COR-L47 (cell line): ENCODE measurements around the gene TSR3.
A peak's percentile ranks its signal among the peaks of the same experiment; 100 is the strongest.

Source experiments
- DNase-seq: peaks from one replicate; lab custom pipeline; 2025; lab: John Stamatoyannopoulos, UW

Gene TSR3

DNA sequence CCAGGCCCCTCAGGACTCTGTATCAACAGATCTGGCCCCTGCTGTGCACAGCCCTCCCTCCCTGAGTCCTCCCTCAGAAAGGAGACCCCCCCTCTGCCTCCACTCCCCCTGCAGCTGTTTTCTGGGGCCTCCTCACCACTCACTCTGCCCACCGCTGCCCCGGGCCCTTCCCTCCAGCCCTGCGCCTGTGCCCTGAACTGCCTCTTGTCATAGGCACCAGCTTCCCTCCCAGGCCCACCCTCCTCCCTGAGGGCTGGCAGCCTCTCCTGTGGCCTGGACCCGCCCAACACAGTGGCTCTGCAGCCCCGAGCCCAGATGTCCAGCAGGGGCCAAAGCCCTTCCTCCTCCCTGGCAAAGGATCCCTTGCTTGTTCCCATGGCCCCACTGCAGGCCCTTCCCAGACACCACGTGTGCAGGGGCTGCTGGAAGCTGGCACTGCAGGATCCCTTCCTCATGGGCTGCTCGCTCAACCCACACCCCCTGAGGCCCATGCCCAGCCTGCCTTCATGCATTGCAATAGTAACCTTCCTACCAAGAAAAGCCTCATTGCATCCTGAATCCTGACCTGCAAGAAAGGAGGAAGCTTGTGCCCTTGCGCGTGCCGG, 25.8 kb upstream of the TSR3 start:
- no peak for DNase-seq

DNA sequence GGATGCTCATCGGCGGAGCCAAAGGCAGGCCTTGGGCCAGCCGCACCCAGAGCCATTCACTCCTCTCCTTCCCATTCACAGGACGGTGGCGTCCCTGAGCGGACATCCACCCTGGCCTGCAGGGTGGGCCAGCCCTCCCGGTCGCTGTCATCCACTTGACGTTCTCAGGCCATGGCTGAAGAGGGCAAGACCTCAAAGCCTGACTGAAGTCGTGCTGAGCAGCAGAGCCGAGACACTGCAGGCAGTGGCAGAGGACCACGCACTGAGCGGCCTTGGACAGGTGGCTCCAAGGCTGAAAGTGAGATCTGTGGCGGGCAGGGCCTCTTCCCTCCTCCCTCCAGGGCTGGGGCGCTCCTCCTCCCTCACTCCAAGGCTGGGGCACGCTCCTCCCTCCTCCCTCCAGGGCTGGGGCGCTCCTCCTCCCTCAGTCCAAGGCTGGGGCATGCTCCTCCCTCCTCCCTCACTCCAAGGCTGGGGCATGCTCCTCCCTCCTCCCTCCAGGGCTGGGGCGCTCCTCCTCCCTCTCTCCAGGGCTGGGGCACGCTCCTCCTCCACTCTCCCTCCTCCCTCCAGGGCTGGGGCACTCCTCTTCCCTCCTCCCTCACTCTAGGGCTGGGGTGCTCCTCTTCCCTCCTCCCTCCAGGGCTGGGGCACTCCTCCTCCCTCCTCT, 24.2 kb upstream of the TSR3 start:
- DNase-seq = no peak

DNA sequence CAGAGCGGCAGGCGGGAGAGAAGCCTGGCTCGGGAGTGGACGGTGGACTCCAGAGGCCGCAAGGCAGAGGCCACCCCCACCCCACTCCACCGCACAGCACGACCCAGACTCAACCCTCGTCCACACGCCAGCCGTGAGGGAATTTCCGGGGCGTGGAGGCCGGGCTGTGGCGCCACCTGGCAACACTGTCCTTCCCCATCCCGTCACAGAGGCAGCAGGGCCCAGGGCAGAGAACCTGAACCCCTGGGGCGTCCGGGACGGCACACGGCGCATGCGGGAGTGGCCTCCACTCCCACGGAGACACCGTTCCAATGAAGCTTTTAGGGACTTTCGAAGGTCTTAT, 23.6 kb upstream of the TSR3 start:
- no peak for DNase-seq

DNA sequence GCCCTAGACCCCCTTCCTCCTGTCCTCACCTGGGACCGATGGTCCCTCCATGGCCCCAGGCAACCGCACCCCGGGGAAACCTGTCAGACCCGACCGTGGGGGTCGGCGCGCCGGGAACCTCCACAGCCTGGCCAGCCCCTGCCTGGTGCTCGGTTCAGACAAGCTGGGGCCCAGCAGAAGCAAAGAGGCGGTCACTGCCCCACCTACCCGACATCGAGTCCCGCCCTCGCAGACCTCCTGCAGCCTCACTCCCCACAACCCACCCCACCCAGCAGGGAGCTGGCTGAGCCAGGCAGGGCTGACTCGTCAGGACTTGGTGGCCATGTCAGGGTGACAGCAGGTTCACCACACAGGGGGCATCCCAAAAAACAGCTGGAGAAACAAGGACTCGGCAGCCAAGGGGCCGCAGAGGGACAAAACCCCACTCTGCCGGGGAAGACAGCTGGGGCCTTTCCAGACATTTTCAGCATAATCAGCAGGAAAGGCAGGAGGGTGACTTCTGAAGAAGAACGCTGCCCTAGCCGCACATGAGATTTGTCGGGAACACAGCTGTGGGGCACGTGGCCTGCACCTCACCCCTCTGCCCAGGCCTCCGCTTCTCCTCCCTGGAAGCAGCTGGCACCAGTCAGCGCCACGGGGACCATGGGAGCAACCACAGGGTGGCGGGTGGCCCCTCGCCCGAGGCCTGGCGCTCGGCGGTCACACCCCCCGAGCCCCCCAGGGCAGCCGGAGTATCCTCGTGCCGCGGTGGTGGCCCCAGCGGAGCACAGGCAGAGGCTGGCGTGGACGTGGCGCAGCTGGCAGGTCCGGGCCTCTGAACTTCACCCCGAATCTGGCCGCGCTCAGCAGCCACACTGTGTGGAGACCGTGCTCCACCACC, 23.0 kb upstream of the TSR3 start:
- DNase-seq = no peak

DNA sequence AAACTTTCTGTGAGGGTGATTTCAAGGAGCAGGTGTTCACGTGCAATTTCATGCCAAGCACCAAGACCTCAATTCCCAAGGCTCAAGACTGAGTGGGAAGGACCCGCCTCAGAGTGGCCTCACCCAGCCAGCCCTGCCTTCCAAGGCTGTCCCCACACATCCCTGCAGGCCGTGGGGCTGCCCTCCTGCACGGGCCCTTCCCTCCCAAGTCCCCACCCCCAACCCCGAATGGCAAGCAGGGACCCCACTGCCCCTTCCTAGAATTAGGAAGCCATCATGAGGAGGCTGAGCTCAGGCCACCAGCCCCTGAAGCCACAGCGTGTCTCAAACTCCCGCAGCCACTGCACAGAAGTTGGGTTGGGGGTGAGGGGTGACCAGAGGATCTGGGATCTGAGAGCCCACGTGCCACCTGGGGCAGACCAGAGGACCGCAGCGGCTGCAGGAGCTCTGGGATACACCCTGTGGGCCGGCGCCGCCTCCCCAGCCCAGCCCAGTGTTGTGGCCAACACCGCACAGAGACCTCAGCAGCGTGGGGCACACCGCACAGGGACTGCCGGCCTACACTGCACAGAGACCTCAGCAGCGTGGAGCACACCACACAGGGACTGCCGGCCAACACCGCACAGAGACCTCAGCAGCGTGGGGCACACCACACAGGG, 20.7 kb upstream of the TSR3 start:
- no peak for DNase-seq

DNA sequence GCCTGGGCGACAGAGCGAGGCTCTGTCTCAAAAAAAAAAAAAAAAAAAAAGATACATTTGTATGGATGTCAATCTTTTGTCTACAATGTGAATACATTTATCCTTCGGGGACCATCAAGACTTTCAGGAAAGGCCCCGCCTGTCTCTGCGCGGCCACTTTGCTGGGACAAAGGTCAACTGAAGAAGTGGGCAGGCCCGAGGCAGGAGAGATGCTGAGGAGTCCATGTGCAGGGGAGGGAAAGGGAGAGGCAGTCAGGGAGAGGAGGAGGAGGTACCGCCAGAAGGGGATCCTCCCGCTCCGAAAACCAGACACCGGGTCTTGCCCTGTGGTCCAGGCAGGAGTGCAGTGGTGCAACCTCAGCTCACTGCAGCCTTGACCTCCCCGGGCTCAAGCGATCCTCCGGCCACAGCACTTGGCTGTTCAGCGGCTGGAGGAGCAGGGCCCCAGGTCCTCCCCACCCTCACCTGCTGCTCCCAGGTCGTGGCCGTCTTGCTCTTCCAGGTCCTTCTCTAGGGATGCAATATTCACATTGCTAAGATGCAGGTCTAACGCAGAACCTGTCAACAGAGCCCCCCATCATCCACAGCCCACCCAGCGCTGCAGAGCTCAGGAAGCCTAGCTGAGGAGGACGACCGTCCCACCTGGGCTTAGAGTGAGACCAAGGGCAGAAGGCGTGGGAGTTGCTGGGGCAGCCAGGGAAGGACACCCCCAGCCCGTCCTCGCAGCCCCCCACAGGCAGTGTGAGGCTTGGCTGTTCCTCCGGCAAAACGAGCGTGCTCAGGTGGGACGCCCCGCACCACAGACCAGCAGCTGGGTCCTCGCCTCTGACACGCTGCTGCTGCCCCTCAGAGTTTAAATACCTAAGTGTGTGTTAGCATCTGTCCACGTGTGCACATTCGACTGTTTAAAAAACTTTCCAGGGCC, 19.6 kb upstream of the TSR3 start:
- no peak for DNase-seq

DNA sequence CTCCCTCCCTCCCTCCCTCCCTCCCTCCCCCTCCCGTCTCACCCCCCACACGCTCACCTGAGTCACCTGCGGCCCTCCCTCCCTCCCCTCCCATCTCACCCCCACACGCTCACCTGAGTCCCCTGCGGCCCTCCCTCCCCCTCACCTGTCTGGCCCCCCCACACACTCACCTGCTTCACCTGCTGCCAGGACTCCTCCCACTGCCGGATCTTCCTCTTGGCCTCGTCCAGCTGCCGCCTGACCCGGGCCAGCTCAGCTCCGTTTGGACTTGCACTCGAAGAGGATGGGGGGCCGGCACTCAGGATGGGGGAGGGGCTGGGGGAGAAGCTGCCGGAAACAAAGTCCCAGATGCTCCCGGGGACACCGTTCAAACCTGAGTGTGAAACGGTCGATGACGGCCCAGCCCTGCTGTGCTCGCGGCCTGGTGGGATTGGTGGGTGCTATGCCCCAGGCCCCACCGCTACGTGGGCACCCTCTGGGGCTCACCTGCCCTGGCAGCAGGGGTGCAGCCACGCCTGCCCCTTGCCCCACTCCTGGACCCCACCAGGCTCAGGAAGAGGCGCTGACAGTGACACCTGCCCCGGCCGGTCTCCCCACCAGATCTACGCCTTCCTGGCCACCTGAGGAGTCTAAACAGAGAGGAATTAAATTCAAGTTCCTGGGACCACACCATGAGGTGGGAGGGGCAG, 16.0 kb upstream of the TSR3 start:
- DNase-seq = peak; percentile 46

DNA sequence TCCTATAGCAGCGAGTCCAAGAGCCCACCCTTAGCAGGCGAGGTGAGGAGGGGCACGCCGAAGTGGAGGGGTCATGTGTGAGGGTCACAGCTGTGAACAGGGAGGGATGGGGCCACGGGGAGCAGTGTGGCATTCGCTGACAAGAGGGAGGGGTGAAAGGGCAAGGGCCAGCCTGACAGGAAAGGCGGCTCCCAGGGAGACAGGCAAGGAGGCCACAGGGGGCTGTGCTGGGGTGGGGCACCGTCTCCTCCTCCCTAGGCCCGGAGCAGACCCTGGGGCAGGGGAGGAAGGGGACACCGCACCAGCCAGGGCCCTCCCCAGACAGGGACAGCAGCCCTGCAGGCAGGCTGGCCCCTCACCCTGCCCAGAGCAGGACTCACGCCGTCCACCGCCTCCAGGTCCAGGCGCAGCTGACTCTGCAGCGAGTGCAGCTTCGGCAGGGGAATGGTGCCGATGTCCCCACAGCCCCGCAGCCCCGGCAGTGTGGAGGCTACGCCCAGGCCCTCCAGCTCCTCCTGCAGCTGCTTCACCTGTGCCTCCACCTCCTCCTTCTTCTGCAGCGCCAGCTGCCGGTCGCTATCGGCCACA, 15.1 kb upstream of the TSR3 start:
- DNase-seq = no peak

DNA sequence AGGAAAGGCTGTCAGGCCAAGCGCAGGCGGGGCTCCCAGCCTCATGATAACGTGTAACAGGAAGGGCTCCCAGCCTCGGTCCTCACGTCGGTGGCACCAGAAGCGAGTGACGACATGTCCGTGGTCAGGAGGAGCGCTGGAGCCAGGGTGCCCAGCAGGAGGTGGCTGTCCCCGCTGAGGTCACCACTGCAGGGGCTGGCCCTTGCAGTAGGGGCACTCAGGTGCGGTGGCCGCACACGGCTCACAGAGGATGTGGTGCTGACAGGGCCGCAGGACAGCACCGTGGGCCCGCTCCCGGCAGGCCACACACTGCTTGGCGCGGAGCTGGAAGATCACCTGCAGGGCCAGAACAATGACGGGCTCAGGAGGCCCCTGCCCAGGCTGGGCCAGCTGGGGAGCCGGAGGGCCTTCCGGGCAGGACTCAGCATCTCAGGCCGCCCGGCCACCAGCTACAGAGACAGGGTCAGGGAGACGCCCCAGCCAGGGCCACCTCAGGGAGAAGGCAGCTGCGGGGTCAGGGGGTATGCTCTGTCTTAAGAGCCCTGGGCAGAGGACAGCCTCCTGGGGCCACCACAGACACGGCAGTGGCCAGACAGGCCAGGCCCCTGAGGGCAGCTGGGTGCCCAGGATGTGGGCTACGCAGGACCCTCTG, 14.5 kb upstream of the TSR3 start:
- no peak for DNase-seq

DNA sequence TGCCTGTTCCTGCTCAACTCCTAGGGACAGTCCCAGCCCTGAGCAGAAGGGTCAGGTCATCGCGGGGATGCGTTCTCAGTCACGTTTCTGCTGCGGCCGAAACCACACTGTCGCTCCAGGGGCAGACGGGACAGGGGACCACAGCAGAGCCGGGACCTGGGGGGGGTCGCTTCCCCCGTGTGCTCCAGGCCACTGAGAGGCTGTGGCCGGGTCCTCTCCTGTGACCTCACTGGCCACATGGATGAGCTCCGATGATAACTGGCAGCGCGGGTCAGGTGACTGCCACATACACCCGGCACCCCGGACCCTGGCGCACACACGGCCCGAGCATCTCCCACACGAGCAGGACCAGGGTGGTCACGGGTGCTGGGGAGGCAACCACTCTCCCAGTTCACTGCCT, 12.8 kb upstream of the TSR3 start:
- no peak for DNase-seq

DNA sequence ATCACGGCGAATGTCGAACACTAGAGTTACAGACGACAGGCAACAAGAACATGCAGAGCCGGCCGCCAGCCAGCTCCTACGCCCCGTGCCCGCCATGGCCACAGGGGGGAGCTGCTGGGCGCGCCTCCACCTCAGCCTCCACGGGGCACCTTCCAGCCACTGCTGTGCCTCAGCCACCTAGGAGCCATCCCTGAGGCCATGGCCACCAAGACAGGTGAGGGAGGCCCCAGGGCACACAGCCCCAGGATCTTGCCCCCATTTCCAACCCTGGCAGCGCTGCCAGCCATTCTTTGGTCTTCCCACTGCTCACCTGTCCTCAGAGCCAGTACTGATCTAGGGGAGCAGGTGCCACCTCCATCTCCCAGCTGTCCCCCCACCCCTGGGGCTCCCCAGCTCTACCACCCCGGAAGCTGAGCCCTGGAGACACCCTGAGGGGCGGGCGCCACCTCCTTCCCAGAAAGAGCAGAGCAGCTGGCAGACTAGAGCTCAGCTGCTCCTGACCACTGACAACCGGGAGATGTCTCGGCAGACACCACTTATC, 11.9 kb upstream of the TSR3 start:
- peak; percentile 57 for DNase-seq

DNA sequence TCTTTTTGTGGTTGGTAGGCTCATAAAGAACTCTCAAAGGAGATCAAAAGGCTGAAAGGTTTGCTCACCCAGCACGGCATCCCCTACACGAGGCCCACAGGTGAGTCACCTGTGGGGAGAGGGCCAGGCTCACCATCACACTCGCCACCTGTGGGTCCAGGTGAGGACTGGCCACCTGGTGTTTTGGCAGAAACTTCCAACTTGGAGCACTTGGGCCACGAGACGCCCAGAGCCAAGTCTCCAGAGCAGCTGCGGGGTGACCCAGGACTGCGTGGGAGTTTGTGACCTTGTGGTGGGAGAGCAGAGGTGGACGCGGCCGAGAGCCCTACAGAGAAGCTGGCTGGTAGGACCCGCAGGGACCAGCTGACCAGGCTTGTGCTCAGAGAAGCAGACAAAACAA, 11.1 kb upstream of the TSR3 start:
- no peak for DNase-seq

DNA sequence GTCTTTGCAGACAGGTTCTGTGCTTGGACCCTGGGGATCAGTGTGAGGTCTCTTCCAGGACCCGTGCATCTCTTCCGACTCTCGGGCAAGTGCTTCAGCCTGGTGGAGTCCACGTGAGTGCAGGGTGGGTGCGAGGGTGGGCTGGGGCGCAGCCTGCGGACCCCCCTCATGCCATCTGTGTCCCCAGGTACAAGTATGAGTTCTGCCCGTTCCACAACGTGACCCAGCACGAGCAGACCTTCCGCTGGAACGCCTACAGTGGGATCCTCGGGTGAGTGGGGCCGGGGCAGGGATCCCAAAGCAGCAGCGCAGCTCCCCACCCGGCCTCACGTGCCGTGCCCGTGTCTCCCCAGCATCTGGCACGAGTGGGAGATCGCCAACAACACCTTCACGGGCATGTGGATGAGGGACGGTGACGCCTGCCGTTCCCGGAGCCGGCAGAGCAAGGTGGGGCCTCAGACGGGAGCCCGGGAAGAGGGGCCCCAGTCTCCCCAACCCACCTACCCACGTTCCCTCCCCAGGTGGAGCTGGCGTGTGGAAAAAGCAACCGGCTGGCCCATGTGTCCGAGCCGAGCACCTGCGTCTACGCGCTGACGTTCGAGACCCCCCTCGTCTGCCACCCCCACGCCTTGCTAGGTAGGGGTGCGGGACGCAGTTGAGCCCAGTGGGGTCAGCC, 10.1 kb upstream of the TSR3 start:
- DNase-seq = no peak

DNA sequence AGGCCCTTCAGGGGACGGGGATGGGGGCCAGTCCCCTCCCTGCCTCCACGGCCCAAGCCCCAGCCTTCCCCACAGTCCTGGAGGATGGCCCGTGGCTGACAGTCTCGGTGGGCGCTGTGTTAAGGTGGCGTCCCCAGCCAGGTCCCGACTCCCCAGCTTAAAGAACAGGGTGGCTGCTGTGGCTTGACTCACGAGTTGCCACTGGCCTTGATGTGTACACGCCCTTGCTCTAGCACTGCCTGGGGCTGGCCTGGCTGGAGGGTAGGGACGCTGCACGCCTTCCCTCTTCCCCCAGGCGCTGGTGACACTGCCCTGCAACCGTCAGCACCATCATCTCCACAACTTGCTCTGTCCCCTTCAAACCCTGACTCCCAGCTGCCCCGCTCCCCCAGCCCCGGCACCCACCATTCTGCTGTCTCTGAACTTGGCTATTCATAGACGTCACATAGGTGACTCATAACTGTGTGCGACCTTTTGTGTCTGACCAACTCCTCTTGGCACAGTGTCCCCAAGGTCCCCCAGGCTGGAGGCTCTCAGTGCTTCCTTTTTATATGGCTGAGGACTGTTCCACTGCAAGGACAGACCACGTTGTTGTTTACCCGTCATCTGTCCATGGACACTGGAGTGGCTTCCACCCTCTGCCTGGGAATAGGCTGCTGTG, 6.4 kb upstream of the TSR3 start:
- DNase-seq = no peak

DNA sequence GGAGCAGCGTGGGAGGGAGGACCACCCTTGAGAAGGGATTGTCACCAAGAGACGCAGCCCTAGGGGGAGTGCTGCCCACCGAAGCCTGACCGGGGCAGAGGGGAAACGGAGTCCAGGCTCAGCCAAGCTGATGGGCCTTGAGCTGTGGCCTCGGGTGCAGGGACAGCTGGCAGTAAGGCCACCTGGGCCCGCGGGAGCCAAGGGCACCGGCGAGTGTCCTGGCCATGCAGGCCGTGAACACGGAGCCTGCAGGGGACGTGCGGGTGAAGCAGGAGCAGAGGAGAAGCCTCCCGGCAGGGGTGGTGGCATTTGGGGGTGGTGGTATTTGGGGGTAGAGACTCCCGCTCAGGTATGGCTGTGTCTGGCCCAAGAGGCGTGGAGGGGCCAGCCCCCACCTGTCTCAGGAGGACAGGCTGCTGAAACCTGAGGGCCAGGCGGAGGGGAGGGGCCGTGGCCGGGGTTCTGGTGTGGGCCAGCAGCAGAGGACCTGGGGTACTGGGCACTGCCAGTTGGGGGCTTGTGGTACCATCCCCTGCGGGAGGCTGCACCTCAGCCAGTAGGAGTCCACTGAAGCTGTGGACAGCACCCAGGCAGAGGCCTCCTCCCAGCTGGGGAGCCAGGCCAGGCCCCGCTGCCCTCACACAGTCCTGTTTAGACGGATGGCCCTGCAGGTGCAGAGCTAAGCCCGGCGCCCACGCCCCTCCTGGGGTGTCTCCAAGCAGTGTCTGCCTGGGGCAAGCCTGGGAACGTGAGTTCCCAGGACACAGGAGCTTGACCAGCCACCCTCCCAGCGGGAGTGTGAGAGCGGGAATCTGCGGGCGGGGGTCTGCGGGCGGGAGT, 4.6 kb upstream of the TSR3 start:
- DNase-seq = no peak

DNA sequence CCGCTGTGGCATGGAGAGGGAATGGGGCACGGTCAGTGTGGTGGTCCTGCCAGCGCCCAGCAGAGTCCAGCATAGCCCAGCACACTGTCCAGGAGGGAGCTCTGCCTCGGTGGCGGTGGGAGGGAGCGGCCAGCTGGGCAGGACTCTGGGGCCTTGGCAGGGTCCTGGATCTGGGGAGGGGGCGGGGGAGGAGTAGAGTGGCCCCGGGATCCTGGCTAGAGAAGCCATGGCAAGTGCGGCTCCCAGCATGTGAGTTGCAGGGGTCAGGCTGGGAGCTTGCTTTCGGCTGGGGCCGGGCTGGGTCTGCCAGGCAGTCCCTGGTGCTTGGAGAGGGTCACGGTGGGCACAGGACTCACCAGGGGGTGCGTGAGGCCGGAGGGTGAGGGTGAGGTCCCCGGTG, 3.9 kb upstream of the TSR3 start:
- DNase-seq = no peak

DNA sequence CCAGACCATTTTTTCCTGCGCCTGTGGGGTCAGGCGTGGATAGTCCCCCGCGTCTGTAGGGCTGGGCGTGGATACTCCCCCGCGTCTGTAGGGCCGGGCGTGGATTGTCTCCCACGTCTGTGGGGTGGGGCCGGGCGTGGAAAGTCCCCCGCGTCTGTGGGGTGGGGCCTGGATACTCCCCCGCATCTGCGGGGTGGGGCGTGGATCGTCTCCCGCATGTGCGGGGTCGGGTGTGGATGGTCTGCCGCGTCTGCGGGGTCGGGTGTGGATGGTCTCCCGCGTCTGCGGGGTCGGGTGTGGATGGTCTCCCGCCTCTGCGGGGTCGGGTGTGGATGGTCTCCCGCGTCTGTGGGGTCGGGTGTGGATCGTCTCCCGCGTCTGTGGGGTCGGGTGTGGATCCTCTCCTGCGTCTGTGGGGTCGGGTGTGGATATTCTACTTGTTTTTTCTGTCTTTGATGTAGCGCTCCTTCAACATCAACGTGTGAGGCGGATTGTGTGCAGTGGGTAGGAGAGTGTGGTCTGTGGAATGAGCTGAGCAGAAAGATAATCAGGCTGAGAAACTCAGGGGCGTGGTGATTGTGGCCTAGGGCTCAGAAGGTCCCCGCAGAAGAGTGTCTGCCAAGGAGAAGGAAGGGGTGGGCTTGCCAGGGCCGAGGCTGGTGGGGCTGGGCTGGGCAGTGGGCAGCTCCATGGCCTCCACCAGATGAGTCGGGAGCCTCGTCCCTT, 3.3 kb upstream of the TSR3 start:
- no peak for DNase-seq
